Measurements from ENCODE around the gene INTU.
"Not testable (repeated sequence)": the region's sequence is repeated elsewhere in the genome, so short reads cannot be mapped to it uniquely, and the experiment has no call there.

Gene INTU

GRCh38 chr4:127632420-127633403 is at the start of gene INTU:
Gene INTU (plus strand): TSS chr4:127632957. CDS start chr4:127633035, 78 bp downstream.
- DNase-seq (ENCODE audit: low read depth in 1 of 2, low spot score in 1 of 2), result no peak

GRCh38 chr4:127586496-127586895 is 46.3 kb upstream of the INTU start:
- DNase-seq (ENCODE audit: low read depth in 1 of 2, low spot score in 1 of 2), result not testable (repeated sequence)

GRCh38 chr4:127586922-127587571 is 45.7 kb upstream of the INTU start:
- no peak for DNase-seq (ENCODE audit: low read depth in 1 of 2, low spot score in 1 of 2)

GRCh38 chr4:127589153-127589552 is 43.6 kb upstream of the INTU start:
- DNase-seq (ENCODE audit: low read depth in 1 of 2, low spot score in 1 of 2), result not testable (repeated sequence)

- no peak for DNase-seq (ENCODE audit: low read depth in 1 of 2, low spot score in 1 of 2)
These were observed 34.1 kb upstream of the INTU start for GRCh38 chr4:127598656-127599055.

- no peak for DNase-seq (ENCODE audit: low read depth in 1 of 2, low spot score in 1 of 2)
These were observed 31.7 kb upstream of the INTU start for GRCh38 chr4:127601029-127601428.

GRCh38 chr4:127604949-127605709 is 27.6 kb upstream of the INTU start:
- no peak for DNase-seq (ENCODE audit: low read depth in 1 of 2, low spot score in 1 of 2)

GRCh38 chr4:127606823-127607222 is 25.9 kb upstream of the INTU start:
- no peak for DNase-seq (ENCODE audit: low read depth in 1 of 2, low spot score in 1 of 2)

GRCh38 chr4:127609484-127609883 is 23.3 kb upstream of the INTU start:
- no peak for DNase-seq (ENCODE audit: low read depth in 1 of 2, low spot score in 1 of 2)

GRCh38 chr4:127610488-127610887 is 22.3 kb upstream of the INTU start:
- DNase-seq (ENCODE audit: low read depth in 1 of 2, low spot score in 1 of 2), result no peak

- no peak for DNase-seq (ENCODE audit: low read depth in 1 of 2, low spot score in 1 of 2)
These were observed 15.9 kb upstream of the INTU start for GRCh38 chr4:127616898-127617297.

GRCh38 chr4:127618427-127618826 is 14.3 kb upstream of the INTU start:
- no peak for DNase-seq (ENCODE audit: low read depth in 1 of 2, low spot score in 1 of 2)

- no peak for DNase-seq (ENCODE audit: low read depth in 1 of 2, low spot score in 1 of 2)
These were observed 10.2 kb upstream of the INTU start for GRCh38 chr4:127622621-127622920.

- DNase-seq (ENCODE audit: low read depth in 1 of 2, low spot score in 1 of 2), result no peak
These were observed 9.6 kb upstream of the INTU start for GRCh38 chr4:127622921-127623796.

GRCh38 chr4:127623797-127624083 is 9.0 kb upstream of the INTU start:
- DNase-seq (ENCODE audit: low read depth in 1 of 2, low spot score in 1 of 2), result no peak

GRCh38 chr4:127624173-127624572 is 8.6 kb upstream of the INTU start:
- no peak for DNase-seq (ENCODE audit: low read depth in 1 of 2, low spot score in 1 of 2)

- no peak for DNase-seq (ENCODE audit: low read depth in 1 of 2, low spot score in 1 of 2)
These were observed 3.4 kb upstream of the INTU start for GRCh38 chr4:127629371-127629770.

GRCh38 chr4:127630152-127630551 is 2.6 kb upstream of the INTU start:
- DNase-seq (ENCODE audit: low read depth in 1 of 2, low spot score in 1 of 2), result no peak

- DNase-seq (ENCODE audit: low read depth in 1 of 2, low spot score in 1 of 2), result no peak
These were observed 1.3 kb upstream of the INTU start for GRCh38 chr4:127631420-127631819.

GRCh38 chr4:127634181-127634580 is 1.4 kb downstream of the INTU start:
- DNase-seq (ENCODE audit: low read depth in 1 of 2, low spot score in 1 of 2), result no peak

GRCh38 chr4:127641524-127641923 is 8.8 kb downstream of the INTU start:
- DNase-seq (ENCODE audit: low read depth in 1 of 2, low spot score in 1 of 2), result no peak

Measured in activated T-helper 1 cell treated with anti-CD3 and anti-CD28 coated beads, Interleukin-2, amount 50 U/mL, for 16 hours (primary cell).